ENCODE results near the gene WAC. TPM values are rescaled to one million over a fixed set of nuclear protein-coding genes. Genes with fewer than 3 reads are reported as not detected.

Gene WAC
- polyA plus RNA-seq, 1 donor from 2014 or later: 63.9 TPM

- Histone ChIP-seq H3F3A (ENCODE audit: insufficient read depth, low read length, poor library complexity, severe bottlenecking) (no peaks in the 10 kb centered on the region), H3K27ac (ENCODE audit: low read length) (no peak overlapping the region), H3K4me2 (ENCODE audit: low read length) (no peak overlapping the region), H3K9ac (ENCODE audit: low read length) (no peak overlapping the region), H3K9me3 (ENCODE audit: low read length) (no peaks in the 10 kb centered on the region), H3K79me2 (replicated peaks; ENCODE audit: insufficient read depth, low read length) (no peaks in the 10 kb centered on the region), H2AFZ (ENCODE audit: low read depth, low read length) (no peak overlapping the region), H4K20me1 (ENCODE audit: insufficient read depth) (no peaks in the 10 kb centered on the region), H3K36me3 (ENCODE audit: insufficient read depth, low read length) (no peaks in the 10 kb centered on the region), H3K4me3 (ENCODE audit: low read length) (no peak overlapping the region), H3K9me2 (ENCODE audit: insufficient read depth, low read length) (no peaks in the 10 kb centered on the region), H3K27me3 (ENCODE audit: insufficient read depth, low read depth, low read length) (no peaks in the 10 kb centered on the region)
- TF ChIP-seq REST (IDR thresholded peaks at IDR 0.05; ENCODE audit: borderline replicate concordance) (no peak), CTCF (IDR thresholded peaks at IDR 0.05; ENCODE audit: poor library complexity, severe bottlenecking) (no peak), TAF1 (IDR thresholded peaks at IDR 0.05; ENCODE audit: low read depth) (no peak), EZH2 (IDR thresholded peaks at IDR 0.05; ENCODE audit: borderline replicate concordance, insufficient read depth, low read length, poor library complexity, severe bottlenecking) (no peak), POLR2AphosphoS5 (IDR thresholded peaks at IDR 0.05) (no peak), RAD21 (conservative IDR thresholded peaks at IDR 0.05) (no peak), EP300 (conservative IDR thresholded peaks at IDR 0.05; ENCODE audit: poor library complexity, severe bottlenecking) (no peak), MXI1 (conservative IDR thresholded peaks at IDR 0.05; ENCODE audit: poor library complexity, severe bottlenecking) (no peak), SMC3 (conservative IDR thresholded peaks at IDR 0.05; ENCODE audit: poor library complexity) (no peak)
These were observed 27.5 kb upstream of the WAC start for GRCh38 chr10:28505359-28505959.

GRCh38 chr10:28508304-28508925 is 24.5 kb upstream of the WAC start:
- H3K9ac ChIP-seq (ENCODE audit: low read length): no peak overlapping the region
- H3K79me2 ChIP-seq (replicated peaks; ENCODE audit: insufficient read depth, low read length): no peaks in the 10 kb centered on the region
- no peaks in the 10 kb centered on the region for H3K36me3 ChIP-seq (ENCODE audit: insufficient read depth, low read length)
- H3K9me3 ChIP-seq (ENCODE audit: low read length): no peaks in the 10 kb centered on the region
- no peaks in the 10 kb centered on the region for H3K27me3 ChIP-seq (ENCODE audit: insufficient read depth, low read depth, low read length)
- H4K20me1 ChIP-seq (ENCODE audit: insufficient read depth): no peaks in the 10 kb centered on the region
- TF ChIP-seq CTCF (IDR thresholded peaks at IDR 0.05; ENCODE audit: poor library complexity, severe bottlenecking) (no peak), POLR2AphosphoS5 (IDR thresholded peaks at IDR 0.05) (no peak), SMC3 (conservative IDR thresholded peaks at IDR 0.05; ENCODE audit: poor library complexity) (no peak), MXI1 (conservative IDR thresholded peaks at IDR 0.05; ENCODE audit: poor library complexity, severe bottlenecking) (no peak), RAD21 (conservative IDR thresholded peaks at IDR 0.05) (no peak), TAF1 (IDR thresholded peaks at IDR 0.05; ENCODE audit: low read depth) (no peak), EP300 (conservative IDR thresholded peaks at IDR 0.05; ENCODE audit: poor library complexity, severe bottlenecking) (no peak)
- H3K9me2 ChIP-seq (ENCODE audit: insufficient read depth, low read length): no peaks in the 10 kb centered on the region
- H3F3A ChIP-seq (ENCODE audit: insufficient read depth, low read length, poor library complexity, severe bottlenecking): no peaks in the 10 kb centered on the region
- H3K4me3 ChIP-seq (ENCODE audit: low read length): no peak overlapping the region
- H3K4me2 ChIP-seq (ENCODE audit: low read length): no peak overlapping the region
- no peak overlapping the region for H3K27ac ChIP-seq (ENCODE audit: low read length)
- H2AFZ ChIP-seq (ENCODE audit: low read depth, low read length): no peak overlapping the region
